ENCODE results near the gene STAT5A. TPM values are rescaled to one million over a fixed set of nuclear protein-coding genes. Genes with fewer than 3 reads are reported as not detected.

Gene STAT5A
- total and polyA plus RNA-seq, 7 donors: 8.1 to 31.5 (median 17.3) TPM

GRCh38 chr17:42266918-42267766, 21.2 kb upstream of the STAT5A start:
- Histone ChIP-seq H3K27me3 (ENCODE audit: insufficient read depth in 3 of 3, low read length in 2 of 3) (no peaks in the 10 kb centered on the region), H3K36me3 (ENCODE audit: insufficient read depth in 1 of 2, low read depth in 1 of 2) (no peaks in the 10 kb centered on the region), H3K27ac (peak overlapping the region; percentile 72), H3K4me3 (no peak overlapping the region), H3K4me1 (peaks cover 34% of the 10 kb centered on the region), H3K9me3 (no peaks in the 10 kb centered on the region)
- ATAC-seq (peak; percentile 86 to 93 (median 92)), DNase-seq (no peak)
- no peak for TF ChIP-seq CTCF (IDR thresholded peaks at IDR 0.05)
- intact Hi-C loops (cut with DNase I): no loop called here
- WGBS, 3 donors: 62 to 67% (median 63%) methylated on average over 9 of the region's 9 CpGs

GRCh38 chr17:42268236-42268635, 20.1 kb upstream of the STAT5A start:
- H3K27ac ChIP-seq: peak overlapping the region; percentile 72
- no peaks in the 10 kb centered on the region for H3K36me3 ChIP-seq (ENCODE audit: insufficient read depth in 1 of 2, low read depth in 1 of 2)
- no peaks in the 10 kb centered on the region for H3K27me3 ChIP-seq (ENCODE audit: insufficient read depth in 3 of 3, low read length in 2 of 3)
- no peaks in the 10 kb centered on the region for H3K9me3 ChIP-seq
- H3K4me1 ChIP-seq: peaks cover 45% of the 10 kb centered on the region
- 84 to 92% (median 88%) methylated on average over 5 of the region's 5 CpGs for WGBS, 3 donors
- no peak for ATAC-seq
- no peak for TF ChIP-seq CTCF (IDR thresholded peaks at IDR 0.05)
- no peak for DNase-seq
- no peak overlapping the region for H3K4me3 ChIP-seq
- intact Hi-C loops (cut with DNase I): no loop called here

GRCh38 chr17:42270170-42270535, 18.1 kb upstream of the STAT5A start:
- intact Hi-C loops (cut with DNase I): loop anchor here in 1 of 2 donors (10.0 kb wide), 1 partner anchor 135 kb away; no protein-coding TSS in a partner anchor

GRCh38 chr17:42270596-42270995, 17.7 kb upstream of the STAT5A start:
- WGBS, 3 donors: 48 to 71% (median 62%) methylated on average over 6 of the region's 6 CpGs
- Histone ChIP-seq H3K27me3 (ENCODE audit: insufficient read depth in 3 of 3, low read length in 2 of 3) (no peaks in the 10 kb centered on the region), H3K36me3 (ENCODE audit: insufficient read depth in 1 of 2, low read depth in 1 of 2) (no peaks in the 10 kb centered on the region), H3K4me3 (no peak overlapping the region), H3K27ac (peak overlapping the region; percentile 11), H3K4me1 (peaks cover 65% of the 10 kb centered on the region), H3K9me3 (no peaks in the 10 kb centered on the region)
- no peak for TF ChIP-seq CTCF (IDR thresholded peaks at IDR 0.05)
- no peak for DNase-seq
- intact Hi-C loops (cut with DNase I): loop anchor here in 1 of 2 donors (10.0 kb wide), 1 partner anchor 136 kb away; no protein-coding TSS in a partner anchor
- ATAC-seq: peak in 1 of 4 donors; percentile 11

More at GRCh38 chr17:42270170-42270535, 18.1 kb upstream of the STAT5A start:
- Histone ChIP-seq H3K9me3 (no peaks in the 10 kb centered on the region), H3K4me1 (peaks cover 64% of the 10 kb centered on the region), H3K27me3 (ENCODE audit: insufficient read depth in 3 of 3, low read length in 2 of 3) (no peaks in the 10 kb centered on the region), H3K36me3 (ENCODE audit: insufficient read depth in 1 of 2, low read depth in 1 of 2) (no peaks in the 10 kb centered on the region), H3K4me3 (no peak overlapping the region), H3K27ac (peak overlapping the region; percentile 11)
- 72 to 81% (median 79%) methylated on average over 4 of the region's 4 CpGs for WGBS, 3 donors
- DNase-seq (no peak), ATAC-seq (no peak)
- TF ChIP-seq CTCF (IDR thresholded peaks at IDR 0.05): no peak
